Measurements from ENCODE around the gene RASSF10. TPM values are rescaled to one million over a fixed set of nuclear protein-coding genes. Genes with fewer than 3 reads are reported as not detected.

RASSF10 gene
- total RNA-seq, 2 donors from 2014 or later = 29.1 to 30.8 TPM

DNA sequence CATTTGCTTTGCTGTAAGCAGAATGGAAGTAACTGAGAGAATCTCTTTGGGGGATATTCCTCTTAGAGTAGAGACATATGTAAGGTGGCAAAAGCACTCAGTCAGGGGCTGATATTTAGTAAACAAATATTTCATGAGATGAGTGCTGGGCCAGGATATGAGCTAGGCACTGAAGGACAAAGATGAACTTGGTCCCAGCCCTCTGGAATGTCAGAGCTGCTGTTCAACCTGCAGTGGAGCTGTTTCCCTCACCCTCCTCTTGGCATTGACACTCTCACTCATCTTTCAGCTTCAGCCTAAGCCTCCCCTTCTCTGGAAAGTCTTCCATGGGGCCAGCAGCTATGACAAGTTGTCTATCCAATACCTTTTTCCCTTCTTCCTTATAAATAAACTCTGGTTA, 22.2 kb downstream of the RASSF10 start:
- Histone ChIP-seq H3K9me3 (ENCODE audit: control insufficient read depth, low read length) (no peaks in the 10 kb centered on the region), H3K27me3 (ENCODE audit: control insufficient read depth, insufficient read depth, low read length, poor library complexity, severe bottlenecking) (no peaks in the 10 kb centered on the region), H3K9ac (ENCODE audit: extremely low read depth, low read length, poor library complexity, severe bottlenecking) (no peak overlapping the region), H3K27ac (ENCODE audit: low read depth, low read length) (no peak overlapping the region), H3K36me3 (ENCODE audit: control insufficient read depth, insufficient read depth, low read length) (no peaks in the 10 kb centered on the region), H3K4me1 (ENCODE audit: control insufficient read depth, insufficient read depth, low read length) (no peaks in the 10 kb centered on the region), H3K4me3 (ENCODE audit: low read length) (no peak overlapping the region)
- H3K36me3 Mint-ChIP-seq (ENCODE audit: low read depth) = no peaks in the 10 kb centered on the region
- peaks cover 12% of the 10 kb centered on the region for H3K27me3 Mint-ChIP-seq (ENCODE audit: insufficient read depth)
- no peak overlapping the region for H3K27ac Mint-ChIP-seq
- H3K4me1 Mint-ChIP-seq = no peaks in the 10 kb centered on the region
- H3K9me3 Mint-ChIP-seq = no peaks in the 10 kb centered on the region
- TF ChIP-seq, protein P1, sequence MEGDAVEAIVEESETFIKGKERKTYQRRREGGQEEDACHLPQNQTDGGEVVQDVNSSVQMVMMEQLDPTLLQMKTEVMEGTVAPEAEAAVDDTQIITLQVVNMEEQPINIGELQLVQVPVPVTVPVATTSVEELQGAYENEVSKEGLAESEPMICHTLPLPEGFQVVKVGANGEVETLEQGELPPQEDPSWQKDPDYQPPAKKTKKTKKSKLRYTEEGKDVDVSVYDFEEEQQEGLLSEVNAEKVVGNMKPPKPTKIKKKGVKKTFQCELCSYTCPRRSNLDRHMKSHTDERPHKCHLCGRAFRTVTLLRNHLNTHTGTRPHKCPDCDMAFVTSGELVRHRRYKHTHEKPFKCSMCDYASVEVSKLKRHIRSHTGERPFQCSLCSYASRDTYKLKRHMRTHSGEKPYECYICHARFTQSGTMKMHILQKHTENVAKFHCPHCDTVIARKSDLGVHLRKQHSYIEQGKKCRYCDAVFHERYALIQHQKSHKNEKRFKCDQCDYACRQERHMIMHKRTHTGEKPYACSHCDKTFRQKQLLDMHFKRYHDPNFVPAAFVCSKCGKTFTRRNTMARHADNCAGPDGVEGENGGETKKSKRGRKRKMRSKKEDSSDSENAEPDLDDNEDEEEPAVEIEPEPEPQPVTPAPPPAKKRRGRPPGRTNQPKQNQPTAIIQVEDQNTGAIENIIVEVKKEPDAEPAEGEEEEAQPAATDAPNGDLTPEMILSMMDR (conservative IDR thresholded peaks at IDR 0.05) = no peak
- no peak for DNase-seq
- H3K4me3 Mint-ChIP-seq = no peak overlapping the region

DNA sequence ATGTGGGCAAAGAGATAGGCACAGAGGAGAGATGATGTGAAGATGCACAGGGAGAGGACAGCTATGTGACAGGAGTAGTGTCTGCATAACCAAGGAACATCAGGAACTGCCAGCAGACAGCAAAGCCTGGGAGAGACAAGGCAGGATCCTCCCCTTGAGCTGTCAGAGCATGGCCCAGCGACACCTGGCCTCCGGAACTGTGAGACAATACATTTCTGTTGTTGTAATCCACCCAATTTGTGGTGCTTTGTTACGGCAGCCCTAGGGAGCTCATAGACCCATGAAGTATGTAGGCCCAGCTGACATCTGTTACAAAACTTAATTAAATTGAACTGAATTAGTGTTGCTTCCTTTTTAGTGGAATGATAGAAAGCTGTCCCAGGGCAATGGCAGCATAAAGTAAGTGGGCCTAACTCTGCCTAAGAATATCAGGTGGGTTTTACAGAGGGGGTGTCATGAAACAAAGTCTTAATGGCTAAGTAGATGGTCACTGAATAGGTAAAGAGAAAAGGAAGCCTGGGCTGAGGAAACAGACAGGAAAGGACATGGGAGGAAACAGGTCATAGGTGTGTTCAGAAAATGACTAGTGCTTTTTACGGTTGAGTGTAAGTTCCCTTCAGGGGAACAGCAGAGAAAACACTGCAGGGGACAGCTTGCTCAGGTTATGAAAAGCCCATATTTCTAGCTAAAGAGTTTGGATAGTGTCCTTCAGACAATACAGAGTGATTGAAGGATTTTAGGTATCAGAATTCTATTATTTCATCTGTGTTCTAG, 24.8 kb downstream of the RASSF10 start:
- 90 to 100% methylated on average over 3 to 4 of the region's 4 CpGs for WGBS, 2 experiments (ENCODE audit: insufficient coverage in 1 of 2, insufficient read length in 1 of 2)
- Histone ChIP-seq H3K9ac (ENCODE audit: extremely low read depth, low read length, poor library complexity, severe bottlenecking) (no peak overlapping the region), H3K4me1 (ENCODE audit: control insufficient read depth, insufficient read depth, low read length) (no peaks in the 10 kb centered on the region), H3K9me3 (ENCODE audit: control insufficient read depth, low read length) (no peaks in the 10 kb centered on the region), H3K27me3 (ENCODE audit: control insufficient read depth, insufficient read depth, low read length, poor library complexity, severe bottlenecking) (no peaks in the 10 kb centered on the region), H3K4me3 (ENCODE audit: low read length) (no peak overlapping the region), H3K36me3 (ENCODE audit: control insufficient read depth, insufficient read depth, low read length) (no peaks in the 10 kb centered on the region), H3K27ac (ENCODE audit: low read depth, low read length) (no peak overlapping the region)
- Mint-ChIP-seq H3K4me1 (no peaks in the 10 kb centered on the region), H3K27ac (no peak overlapping the region), H3K27me3 (ENCODE audit: insufficient read depth) (peaks cover 15% of the 10 kb centered on the region), H3K36me3 (ENCODE audit: low read depth) (no peaks in the 10 kb centered on the region), H3K4me3 (no peak overlapping the region), H3K9me3 (no peaks in the 10 kb centered on the region)
- TF ChIP-seq, protein P1 (conservative IDR thresholded peaks at IDR 0.05) = no peak
- no peak for DNase-seq

DNA sequence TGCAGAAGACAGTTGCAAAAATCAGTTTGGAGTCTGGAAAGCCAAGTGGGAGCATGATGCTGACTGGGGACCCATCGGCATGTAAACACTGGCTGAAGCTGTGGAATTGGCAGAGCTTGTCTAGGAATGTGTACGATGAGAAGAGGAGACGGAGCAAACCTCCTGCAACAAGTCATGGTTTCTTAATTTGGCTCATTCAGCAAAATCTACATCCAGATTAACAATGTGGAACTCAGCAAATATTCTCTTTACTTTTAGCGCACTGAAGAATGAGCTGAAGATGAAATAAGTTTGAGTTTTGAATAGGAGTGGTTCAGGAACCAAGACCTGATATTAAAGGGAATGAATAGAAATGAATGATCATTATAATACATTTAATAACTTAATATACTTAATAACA, 26.6 kb downstream of the RASSF10 start:
- no peaks in the 10 kb centered on the region for H3K27me3 ChIP-seq (ENCODE audit: control insufficient read depth, insufficient read depth, low read length, poor library complexity, severe bottlenecking)
- H3K4me3 ChIP-seq (ENCODE audit: low read length) = no peak overlapping the region
- H3K27ac ChIP-seq (ENCODE audit: low read depth, low read length) = no peak overlapping the region
- WGBS, 2 experiments (ENCODE audit: insufficient coverage in 1 of 2, insufficient read length in 1 of 2) = 94 to 100% methylated on average over 1 to 3 of the region's 4 CpGs
- H3K9me3 ChIP-seq (ENCODE audit: control insufficient read depth, low read length) = no peaks in the 10 kb centered on the region
- H3K9ac ChIP-seq (ENCODE audit: extremely low read depth, low read length, poor library complexity, severe bottlenecking) = no peak overlapping the region
- no peaks in the 10 kb centered on the region for H3K4me1 ChIP-seq (ENCODE audit: control insufficient read depth, insufficient read depth, low read length)
- Mint-ChIP-seq H3K27me3 (ENCODE audit: insufficient read depth) (peaks cover 15% of the 10 kb centered on the region), H3K27ac (no peak overlapping the region), H3K9me3 (no peaks in the 10 kb centered on the region), H3K4me3 (no peak overlapping the region), H3K36me3 (ENCODE audit: low read depth) (no peaks in the 10 kb centered on the region), H3K4me1 (no peaks in the 10 kb centered on the region)
- no peak for DNase-seq
- H3K36me3 ChIP-seq (ENCODE audit: control insufficient read depth, insufficient read depth, low read length) = no peaks in the 10 kb centered on the region
- TF ChIP-seq, protein P1 (conservative IDR thresholded peaks at IDR 0.05) = no peak
